NK-92 treated with Interleukin-12 subunit alpha and Interleukin-12 subunit beta, amount 100 ng/mL, for 24 hours (cell line): Measurements from ENCODE around the gene IPO13.
A peak's percentile ranks its signal among the peaks of the same experiment; 100 is the strongest.

Source experiments
- DNase-seq: peaks from one replicate; lab custom pipeline; 2025; lab: John Stamatoyannopoulos, UW

IPO13 gene

GRCh38 chr1:43973981-43974442 lies 27.3 kb downstream of the IPO13 start:
- DNase-seq: no peak

GRCh38 chr1:43974443-43975248 lies 27.9 kb downstream of the IPO13 start, which contains the start of gene ATP6V0B:
ATP6V0B (plus strand) TSS chr1:43974960; CDS start chr1:43975041, 81 bp downstream.
- peak; percentile 94 for DNase-seq

- DNase-seq: no peak
These were observed 28.7 kb downstream of the IPO13 start for GRCh38 chr1:43975249-43975961.

- DNase-seq: no peak
These were observed 29.3 kb downstream of the IPO13 start for GRCh38 chr1:43976045-43976444.

GRCh38 chr1:43976890-43977289 lies 30.1 kb downstream of the IPO13 start:
- DNase-seq: no peak

- DNase-seq: no peak
These were observed 30.9 kb downstream of the IPO13 start for GRCh38 chr1:43977376-43978263.

GRCh38 chr1:43978264-43978550 lies 31.5 kb downstream of the IPO13 start:
- DNase-seq: no peak

- DNase-seq: no peak
These were observed 32.0 kb downstream of the IPO13 start, which contains the start of gene B4GALT2 for GRCh38 chr1:43978551-43979260. B4GALT2 (plus strand) TSS chr1:43979210; CDS start chr1:43981161, 1,951 bp downstream.

- DNase-seq: no peak
These were observed 32.4 kb downstream of the IPO13 start for GRCh38 chr1:43979261-43979527.

- peak; percentile 60 for DNase-seq
These were observed 32.9 kb downstream of the IPO13 start for GRCh38 chr1:43979528-43980254.

GRCh38 chr1:43980255-43981134 lies 33.7 kb downstream of the IPO13 start:
- DNase-seq: no peak

GRCh38 chr1:43981135-43981491 lies 34.4 kb downstream of the IPO13 start:
- no peak for DNase-seq

GRCh38 chr1:43981636-43982035 lies 34.9 kb downstream of the IPO13 start:
- no peak for DNase-seq

GRCh38 chr1:43982241-43982640 lies 35.5 kb downstream of the IPO13 start:
- DNase-seq: no peak

GRCh38 chr1:43982808-43983207 lies 36.1 kb downstream of the IPO13 start:
- no peak for DNase-seq

GRCh38 chr1:43983253-43983899 lies 36.6 kb downstream of the IPO13 start:
- DNase-seq: no peak

- DNase-seq: no peak
These were observed 38.1 kb downstream of the IPO13 start for GRCh38 chr1:43984855-43985254.

GRCh38 chr1:43985984-43986595 lies 39.3 kb downstream of the IPO13 start:
- no peak for DNase-seq

GRCh38 chr1:43986712-43987111 lies 40.0 kb downstream of the IPO13 start:
- DNase-seq: no peak
